22Rv1 (cell line): Measurements from ENCODE around the gene TBC1D1.

Source experiments
- ZFX ChIP-seq: fragments of 450-650 bp; IDR thresholded peaks from 2 replicates; pipeline ENCODE4 v1.6.1; 2017; ENCODE audit warnings: antibody characterized with exemption, borderline replicate concordance
- TF ChIP-seq, protein P1 (sequence below): fragments of 450-650 bp; IDR thresholded peaks from 2 replicates; pipeline ENCODE4 v1.5.1; 2017; ENCODE audit warnings: mild to moderate bottlenecking

- TF ChIP-seq, protein P1, sequence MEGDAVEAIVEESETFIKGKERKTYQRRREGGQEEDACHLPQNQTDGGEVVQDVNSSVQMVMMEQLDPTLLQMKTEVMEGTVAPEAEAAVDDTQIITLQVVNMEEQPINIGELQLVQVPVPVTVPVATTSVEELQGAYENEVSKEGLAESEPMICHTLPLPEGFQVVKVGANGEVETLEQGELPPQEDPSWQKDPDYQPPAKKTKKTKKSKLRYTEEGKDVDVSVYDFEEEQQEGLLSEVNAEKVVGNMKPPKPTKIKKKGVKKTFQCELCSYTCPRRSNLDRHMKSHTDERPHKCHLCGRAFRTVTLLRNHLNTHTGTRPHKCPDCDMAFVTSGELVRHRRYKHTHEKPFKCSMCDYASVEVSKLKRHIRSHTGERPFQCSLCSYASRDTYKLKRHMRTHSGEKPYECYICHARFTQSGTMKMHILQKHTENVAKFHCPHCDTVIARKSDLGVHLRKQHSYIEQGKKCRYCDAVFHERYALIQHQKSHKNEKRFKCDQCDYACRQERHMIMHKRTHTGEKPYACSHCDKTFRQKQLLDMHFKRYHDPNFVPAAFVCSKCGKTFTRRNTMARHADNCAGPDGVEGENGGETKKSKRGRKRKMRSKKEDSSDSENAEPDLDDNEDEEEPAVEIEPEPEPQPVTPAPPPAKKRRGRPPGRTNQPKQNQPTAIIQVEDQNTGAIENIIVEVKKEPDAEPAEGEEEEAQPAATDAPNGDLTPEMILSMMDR = no peak
- TF ChIP-seq ZFX = no peak
These were observed 87.5 kb downstream of the TBC1D1 start for GRCh38 chr4:37978248-37978924.
